K562 (cell line): Measurements from ENCODE around the gene ARHGAP26. TPM values are rescaled to one million over a fixed set of nuclear protein-coding genes. Genes with fewer than 3 reads are reported as not detected.

Experiments used
- ATAC-seq: fragments of 200-7000 bp; cut with Tn5 transposase; 3 replicates; pipeline ENCODE4 v1.9.1; 2020; ENCODE audit warnings: moderate library complexity
- BruUV-seq: library from RNA; stranded (reverse); fragments of 400-500 nt; replicated peaks from 2 replicates; lab custom pipeline; 2021; lab: Mats Ljungman, UMichigan
- CTCF ChIA-PET: fragments of 300-600 bp; formaldehyde crosslinking; extraction: SDS; loops from one replicate; lab custom pipeline; 2021; ENCODE audit warnings: low intra/inter-chr PET ratio; lab: Yijun Ruan, JAX
- POLR2A ChIA-PET: fragments of 300-600, 350-650 bp; sonication (Branson Sonifier 250); formaldehyde crosslinking; extraction: SDS; loops from one replicate; lab custom pipeline; 2021; ENCODE audit warnings: antibody characterized with exemption, inconsistent platforms; lab: Yijun Ruan, JAX
- DNase-seq, 4 experiments: peaks; one replicate each; pipeline versions ENCODE4 v3.0.0 to v3.0.0-alpha.2; 2011 to 2018; ENCODE audit warnings: low spot score in 3 of 4, mixed read lengths in 3 of 4; ENCODE audit errors: extremely low read depth in 1 of 4
- FAIRE-seq: peaks from 2 replicates; lab custom pipeline; 2011; peaks lifted over from hg19 to GRCh38; lab: Jason Lieb, UNC
- H2AFZ ChIP-seq: 2 replicates; pipeline ENCODE4 v1.6.0; 2011; ENCODE audit warnings: low read depth, low read length, control low read depth, inconsistent platforms
- H3K27ac ChIP-seq: fragments of 200-600 bp; 3 replicates; pipeline ENCODE4 v1.8.0; 2011; ENCODE audit warnings: low read depth, mild to moderate bottlenecking, control low read depth, inconsistent platforms, low read length, moderate library complexity, mixed read lengths; ENCODE audit errors: extremely low read depth
- H3K27me3 ChIP-seq, 2 experiments: fragments of 300-600 bp in 1 of 2; 2 replicates in 1 of 2; 3 replicates in 1 of 2; pipeline versions ENCODE4 v1.6.0 to v1.8.0; 2011; ENCODE audit warnings: inconsistent platforms in 2 of 2, low read length in 2 of 2, mild to moderate bottlenecking in 1 of 2, mixed read lengths in 1 of 2, moderate library complexity in 1 of 2; ENCODE audit not compliant: control insufficient read depth in 2 of 2, insufficient read depth in 2 of 2
- H3K36me3 ChIP-seq: fragments of 300-600 bp; 3 replicates; pipeline ENCODE4 v1.8.0; 2011; ENCODE audit warnings: mild to moderate bottlenecking, low read length, inconsistent platforms; ENCODE audit not compliant: control insufficient read depth, insufficient read depth
- H3K4me1 ChIP-seq, 2 experiments: fragments of 200-600 bp in 1 of 2; replicated peaks in 1 of 2; 2 replicates in 1 of 2; 3 replicates in 1 of 2; pipeline versions ENCODE4 v1.5.1 to v1.8.0; 2011; ENCODE audit warnings: inconsistent platforms in 2 of 2, low read length in 2 of 2, mild to moderate bottlenecking in 1 of 2, mixed read lengths in 1 of 2, moderate library complexity in 1 of 2; ENCODE audit not compliant: control insufficient read depth in 2 of 2, insufficient read depth in 2 of 2
- H3K4me2 ChIP-seq: 2 replicates; pipeline ENCODE4 v1.6.1; 2011; ENCODE audit warnings: low read length, control low read depth, inconsistent platforms, mixed read lengths; ENCODE audit not compliant: insufficient read depth
- H3K4me3 ChIP-seq: fragments of 200-600 bp; sonication (generic), shearing (Covaris generic); 2 replicates; pipeline ENCODE4 v1.5.1; 2016; ENCODE audit warnings: control low read depth, inconsistent platforms
- H3K79me2 ChIP-seq: fragments of 200-600 bp; 3 replicates; pipeline ENCODE4 v1.8.0; 2011; ENCODE audit warnings: low read length, inconsistent platforms; ENCODE audit not compliant: control insufficient read depth, insufficient read depth
- H3K9ac ChIP-seq, 2 experiments: 2 replicates each; pipeline versions ENCODE4 v1.6.0 to v1.6.1; 2011; ENCODE audit warnings: low read depth in 2 of 2, low read length in 2 of 2, control low read depth in 1 of 2, inconsistent platforms in 1 of 2, mild to moderate bottlenecking in 1 of 2, mixed read lengths in 1 of 2; ENCODE audit not compliant: insufficient read depth in 1 of 2
- H3K9me1 ChIP-seq: one replicate; pipeline ENCODE4 v1.6.0; 2011; ENCODE audit warnings: inconsistent platforms, mild to moderate bottlenecking, low read length, moderate library complexity; ENCODE audit not compliant: control insufficient read depth, insufficient read depth
- H3K9me3 ChIP-seq: replicated peaks from 2 replicates; pipeline ENCODE4 v1.5.1; 2011; ENCODE audit warnings: low read depth, low read length, inconsistent platforms; ENCODE audit not compliant: control insufficient read depth, insufficient read depth
- H4K20me1 ChIP-seq: replicated peaks from 2 replicates; pipeline ENCODE4 v1.6.1; 2011; ENCODE audit warnings: low read length, inconsistent platforms, mixed read lengths; ENCODE audit not compliant: control insufficient read depth, insufficient read depth
- CHCHD3 ChIP-seq: fragments of 250-450 bp; sonication (Bioruptor Pico); IDR thresholded peaks from 2 replicates; pipeline ENCODE4 v2.1.2; 2022; ENCODE audit warnings: mild to moderate bottlenecking
- CTBP1 ChIP-seq: fragments of 450-650 bp; IDR thresholded peaks from 2 replicates; pipeline ENCODE4 v1.6.1; 2016; ENCODE audit warnings: borderline replicate concordance
- DACH1 ChIP-seq: fragments of 450-650 bp; IDR thresholded peaks from 2 replicates; pipeline ENCODE4 v1.6.1; 2018; ENCODE audit not compliant: partially characterized antibody
- DIDO1 ChIP-seq: fragments of 450-650 bp; IDR thresholded peaks from 2 replicates; pipeline ENCODE4 v1.6.1; 2016; ENCODE audit warnings: low read depth, missing biosample characterization, missing genetic modification characterization
- FOS ChIP-seq: IDR thresholded peaks from 3 replicates; pipeline ENCODE4 v1.6.1; 2011; ENCODE audit not compliant: insufficient read length; ENCODE audit errors: extremely low read depth
- GATAD2B ChIP-seq: fragments of 450-650 bp; IDR thresholded peaks from 2 replicates; pipeline ENCODE4 v1.6.1; 2017; ENCODE audit warnings: mild to moderate bottlenecking, borderline replicate concordance
- KAT2B ChIP-seq: IDR thresholded peaks from one replicate; pipeline ENCODE4 v1.6.1; 2012; ENCODE audit warnings: low read depth, mild to moderate bottlenecking, control low read depth, inconsistent platforms, low read length, moderate library complexity
- NEUROD1 ChIP-seq: fragments of 150-350 bp; IDR thresholded peaks from 2 replicates; pipeline ENCODE4 v1.6.1; 2014; ENCODE audit warnings: borderline replicate concordance, low read length, low read depth; ENCODE audit not compliant: partially characterized antibody
- POLR2AphosphoS2 ChIP-seq: IDR thresholded peaks from 2 replicates; pipeline ENCODE4 v1.6.1; 2012; ENCODE audit warnings: low read length, improper control_type of control experiment
- POLR2B ChIP-seq: fragments of 450-650 bp; IDR thresholded peaks from 2 replicates; pipeline ENCODE4 v1.6.1; 2018; ENCODE audit warnings: low read depth; ENCODE audit not compliant: partially characterized antibody
- ZNF143 ChIP-seq: sonication (generic); formaldehyde crosslinking; IDR thresholded peaks from 2 replicates; pipeline ENCODE4 v1.9.0; 2022; ENCODE audit warnings: mild to moderate bottlenecking, missing genetic modification reagents
- ZNF24 ChIP-seq: fragments of 450-650 bp; IDR thresholded peaks from 2 replicates; pipeline ENCODE4 v1.6.1; 2016
- WGBS: fragments of 100-300 bp; shearing (Covaris generic); methylation state at CpG from one replicate; pipeline ENCODE4 v1.1.6; 2016; ENCODE audit warnings: low coverage, mixed read lengths; ENCODE audit not compliant: insufficient coverage; ENCODE audit errors: missing lambda C conversion rate; 5-methylcytosine and 5-hydroxymethylcytosine counted together
- in situ Hi-C: fragments of 300-500 bp; cut with MboI; formaldehyde crosslinking; loops from 4 replicates; pipeline ENCODE4 v1.15.0; 2018; ENCODE audit warnings: inconsistent platforms, mixed read lengths
- intact Hi-C: fragments of 100-400 bp; cut with micrococcal nuclease; formaldehyde crosslinking; loops from 2 replicates; pipeline ENCODE4 v1.14.2; 2022
- polyA plus RNA-seq, 8 experiments: library from polyadenylated mRNA; depleted of rRNA in 4 of 8; stranded (reverse) in 5 of 8; unstranded in 3 of 8; fragments of >200 nt; fragmentation: Nextera tagmentation in 2 of 8; fragmentation: Illumina TruSeq in 1 of 8; extraction: Ambion mirVana in 2 of 8; extraction: Trizol in 1 of 8; gene quantifications; 2 replicates each; pipeline versions ENCODE4 v1.2.1 to v1.2.3, GENCODE V29; 2011 to 2014; ENCODE audit warnings: inconsistent platforms in 1 of 8, missing spikeins in 1 of 8
- total RNA-seq, 7 experiments: library from RNA; depleted of rRNA in 6 of 7; stranded (reverse); fragments of >200 nt in 6 of 7; fragmentation: Illumina TruSeq in 2 of 7; extraction: Trizol in 2 of 7; gene quantifications; 2 replicates each; pipeline versions ENCODE4 v1.2.1 to v1.2.3, GENCODE V29; 2011 to 2021; ENCODE audit warnings: low replicate concordance in 1 of 7
- TF ChIP-seq, protein P1 (sequence below): fragments of 250-450 bp; sonication (Bioruptor Pico); IDR thresholded peaks from 2 replicates; pipeline ENCODE4 v1.5.0; 2021; ENCODE audit warnings: mild to moderate bottlenecking, moderate library complexity
- TF ChIP-seq, protein P2 (sequence below): fragments of 250-450 bp; sonication (Bioruptor Pico); IDR thresholded peaks from 2 replicates; pipeline ENCODE4 v1.5.0; 2021
- TF ChIP-seq, protein P3 (sequence below): IDR thresholded peaks from 2 replicates; pipeline ENCODE4 v1.6.1; 2011; ENCODE audit warnings: borderline replicate concordance, low read depth, mild to moderate bottlenecking, moderate library complexity, low read length; ENCODE audit not compliant: insufficient read depth, poor library complexity, severe bottlenecking
- TF ChIP-seq, protein P4 (sequence below): fragments of 200-800 bp; sonication (Bioruptor generic); IDR thresholded peaks from 2 replicates; pipeline ENCODE4 v1.6.1; 2017; ENCODE audit warnings: missing genetic modification characterization, missing compliant biosample characterization

The ARHGAP26 gene
- total and polyA plus RNA-seq, 9 of the 15 experiments (the other 6 are each of a cell fraction or from before 2014, with no cell fraction given), result 0.13 to 1.1 (median 0.55) TPM

DNA sequence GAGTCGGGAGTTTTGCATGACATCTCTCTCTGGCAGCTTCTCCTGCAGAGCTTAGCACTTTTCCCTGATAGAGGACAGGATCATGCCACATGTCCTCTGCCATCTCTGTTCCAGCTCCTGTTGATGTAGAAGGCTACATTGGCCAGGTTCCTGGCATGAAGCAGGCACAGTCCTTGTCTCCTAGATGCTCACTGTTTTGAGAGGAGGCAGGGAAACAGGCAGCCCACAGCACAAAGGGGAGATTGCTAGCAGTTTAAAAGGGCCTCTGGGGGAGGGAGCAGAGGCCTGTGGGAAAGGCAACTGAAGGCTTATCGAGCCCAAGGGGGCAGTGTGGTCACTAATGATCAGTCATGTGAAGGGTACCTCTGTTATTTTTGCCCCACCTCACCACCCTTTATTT is 10.7 kb downstream of the ARHGAP26 start:
- Histone ChIP-seq H3K27ac (no peak overlapping the region), H2AFZ (no peak overlapping the region), H3K36me3 (no peaks in the 10 kb centered on the region), H3K4me3 (no peak overlapping the region), H3K4me1 (no peaks in the 10 kb centered on the region), H4K20me1 (no peaks in the 10 kb centered on the region), H3K9ac (no peak overlapping the region), H3K9me3 (no peaks in the 10 kb centered on the region; the same call in 1 of the 2 replicates), H3K4me2 (no peak overlapping the region), H3K27me3 (peaks cover 0 to 29% of the 10 kb centered on the region in 2 experiments; a peak in 4 of 5 replicates), H3K79me2 (no peaks in the 10 kb centered on the region), H3K9me1 (no peaks in the 10 kb centered on the region)
- WGBS, result 0% methylated on average over 2 of the region's 2 CpGs
- FAIRE-seq (no peak), ATAC-seq (no peak), DNase-seq (no peak)
- intact Hi-C loops, result no loop called here
- ChIA-PET POLR2A (no interaction called here), CTCF (no interaction called here)
- in situ Hi-C loops, result no loop called here
- no TSS peak for BruUV-seq
- TF ChIP-seq POLR2B (no peak), KAT2B (no peak), CHCHD3 (CRISPR knock-in tag) (no peak), NEUROD1 (no peak), ZNF143 (no peak), ZNF24 (no peak), FOS (no peak), DIDO1 (tag) (no peak), DACH1 (no peak), POLR2AphosphoS2 (no peak), GATAD2B (no peak), CTBP1 (no peak)
- TF ChIP-seq, protein P1, sequence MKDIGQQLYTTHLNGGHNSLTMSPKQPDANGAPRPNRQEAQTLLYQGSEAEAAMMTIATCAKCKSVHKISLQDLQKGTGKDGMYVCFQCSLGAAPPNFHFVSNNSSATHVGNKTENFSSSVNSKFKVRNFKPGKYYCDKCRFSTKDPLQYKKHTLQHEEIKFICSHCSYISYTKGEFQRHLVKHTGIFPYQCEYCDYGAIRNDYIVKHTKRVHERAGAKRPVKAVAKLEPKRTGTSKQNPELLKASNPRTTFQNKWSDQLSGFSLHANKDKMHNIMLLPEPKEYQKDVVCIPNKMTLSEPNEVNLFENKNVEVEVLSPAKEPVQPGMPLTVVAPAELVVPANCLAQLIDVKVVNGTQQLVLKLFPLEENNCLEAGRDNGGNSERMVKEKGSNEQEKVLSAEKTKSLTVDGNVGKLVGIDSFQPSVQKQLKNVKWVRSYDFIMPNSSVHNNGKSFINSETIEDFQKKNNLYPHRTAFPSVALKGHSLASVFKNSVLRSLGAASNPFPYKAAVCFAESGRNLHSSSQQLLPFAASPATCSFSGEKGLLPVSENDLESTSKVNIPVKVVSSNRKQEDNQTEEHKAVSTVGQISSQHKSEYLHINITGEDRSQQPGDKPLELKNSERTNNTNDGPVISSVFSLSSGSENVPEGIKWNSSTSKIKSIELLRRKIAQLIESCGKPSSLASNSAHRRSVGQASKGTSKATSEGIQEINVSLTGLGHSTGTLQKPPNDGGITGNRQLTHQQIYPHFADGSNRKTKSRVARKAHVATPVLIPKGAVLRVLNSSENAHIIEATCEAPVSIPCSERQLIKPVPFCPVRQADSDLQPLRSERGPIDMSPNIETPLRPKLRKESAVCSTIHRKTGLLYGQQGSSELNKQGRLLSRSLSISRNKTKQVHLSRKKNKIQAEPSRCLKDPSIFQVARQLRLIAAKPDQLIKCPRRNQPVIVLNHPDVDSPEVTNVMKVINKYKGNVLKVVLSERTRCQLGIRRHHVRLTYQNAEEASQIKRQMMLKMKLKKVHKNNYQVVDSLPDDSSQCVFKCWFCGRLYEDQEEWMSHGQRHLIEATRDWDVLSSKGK (CRISPR knock-in tag), result no peak
- TF ChIP-seq, protein P2, sequence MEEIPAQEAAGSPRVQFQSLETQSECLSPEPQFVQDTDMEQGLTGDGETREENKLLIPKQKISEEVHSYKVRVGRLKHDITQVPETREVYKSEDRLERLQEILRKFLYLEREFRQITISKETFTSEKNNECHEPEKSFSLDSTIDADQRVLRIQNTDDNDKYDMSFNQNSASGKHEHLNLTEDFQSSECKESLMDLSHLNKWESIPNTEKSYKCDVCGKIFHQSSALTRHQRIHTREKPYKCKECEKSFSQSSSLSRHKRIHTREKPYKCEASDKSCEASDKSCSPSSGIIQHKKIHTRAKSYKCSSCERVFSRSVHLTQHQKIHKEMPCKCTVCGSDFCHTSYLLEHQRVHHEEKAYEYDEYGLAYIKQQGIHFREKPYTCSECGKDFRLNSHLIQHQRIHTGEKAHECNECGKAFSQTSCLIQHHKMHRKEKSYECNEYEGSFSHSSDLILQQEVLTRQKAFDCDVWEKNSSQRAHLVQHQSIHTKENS, result no peak
- TF ChIP-seq, protein P3, sequence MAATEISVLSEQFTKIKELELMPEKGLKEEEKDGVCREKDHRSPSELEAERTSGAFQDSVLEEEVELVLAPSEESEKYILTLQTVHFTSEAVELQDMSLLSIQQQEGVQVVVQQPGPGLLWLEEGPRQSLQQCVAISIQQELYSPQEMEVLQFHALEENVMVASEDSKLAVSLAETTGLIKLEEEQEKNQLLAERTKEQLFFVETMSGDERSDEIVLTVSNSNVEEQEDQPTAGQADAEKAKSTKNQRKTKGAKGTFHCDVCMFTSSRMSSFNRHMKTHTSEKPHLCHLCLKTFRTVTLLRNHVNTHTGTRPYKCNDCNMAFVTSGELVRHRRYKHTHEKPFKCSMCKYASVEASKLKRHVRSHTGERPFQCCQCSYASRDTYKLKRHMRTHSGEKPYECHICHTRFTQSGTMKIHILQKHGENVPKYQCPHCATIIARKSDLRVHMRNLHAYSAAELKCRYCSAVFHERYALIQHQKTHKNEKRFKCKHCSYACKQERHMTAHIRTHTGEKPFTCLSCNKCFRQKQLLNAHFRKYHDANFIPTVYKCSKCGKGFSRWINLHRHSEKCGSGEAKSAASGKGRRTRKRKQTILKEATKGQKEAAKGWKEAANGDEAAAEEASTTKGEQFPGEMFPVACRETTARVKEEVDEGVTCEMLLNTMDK, result no peak
- TF ChIP-seq, protein P4, sequence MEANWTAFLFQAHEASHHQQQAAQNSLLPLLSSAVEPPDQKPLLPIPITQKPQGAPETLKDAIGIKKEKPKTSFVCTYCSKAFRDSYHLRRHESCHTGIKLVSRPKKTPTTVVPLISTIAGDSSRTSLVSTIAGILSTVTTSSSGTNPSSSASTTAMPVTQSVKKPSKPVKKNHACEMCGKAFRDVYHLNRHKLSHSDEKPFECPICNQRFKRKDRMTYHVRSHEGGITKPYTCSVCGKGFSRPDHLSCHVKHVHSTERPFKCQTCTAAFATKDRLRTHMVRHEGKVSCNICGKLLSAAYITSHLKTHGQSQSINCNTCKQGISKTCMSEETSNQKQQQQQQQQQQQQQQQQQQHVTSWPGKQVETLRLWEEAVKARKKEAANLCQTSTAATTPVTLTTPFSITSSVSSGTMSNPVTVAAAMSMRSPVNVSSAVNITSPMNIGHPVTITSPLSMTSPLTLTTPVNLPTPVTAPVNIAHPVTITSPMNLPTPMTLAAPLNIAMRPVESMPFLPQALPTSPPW, result no peak
